ENCODE data around the gene PAGR1. TPM values are rescaled to one million over a fixed set of nuclear protein-coding genes. Genes with fewer than 3 reads are reported as not detected.

Gene PAGR1
- total and polyA plus RNA-seq, 9 of the 15 experiments (the other 6 are each of a cell fraction or from before 2014, with no cell fraction given), result 1.4 to 58.2 (median 16.8) TPM

DNA sequence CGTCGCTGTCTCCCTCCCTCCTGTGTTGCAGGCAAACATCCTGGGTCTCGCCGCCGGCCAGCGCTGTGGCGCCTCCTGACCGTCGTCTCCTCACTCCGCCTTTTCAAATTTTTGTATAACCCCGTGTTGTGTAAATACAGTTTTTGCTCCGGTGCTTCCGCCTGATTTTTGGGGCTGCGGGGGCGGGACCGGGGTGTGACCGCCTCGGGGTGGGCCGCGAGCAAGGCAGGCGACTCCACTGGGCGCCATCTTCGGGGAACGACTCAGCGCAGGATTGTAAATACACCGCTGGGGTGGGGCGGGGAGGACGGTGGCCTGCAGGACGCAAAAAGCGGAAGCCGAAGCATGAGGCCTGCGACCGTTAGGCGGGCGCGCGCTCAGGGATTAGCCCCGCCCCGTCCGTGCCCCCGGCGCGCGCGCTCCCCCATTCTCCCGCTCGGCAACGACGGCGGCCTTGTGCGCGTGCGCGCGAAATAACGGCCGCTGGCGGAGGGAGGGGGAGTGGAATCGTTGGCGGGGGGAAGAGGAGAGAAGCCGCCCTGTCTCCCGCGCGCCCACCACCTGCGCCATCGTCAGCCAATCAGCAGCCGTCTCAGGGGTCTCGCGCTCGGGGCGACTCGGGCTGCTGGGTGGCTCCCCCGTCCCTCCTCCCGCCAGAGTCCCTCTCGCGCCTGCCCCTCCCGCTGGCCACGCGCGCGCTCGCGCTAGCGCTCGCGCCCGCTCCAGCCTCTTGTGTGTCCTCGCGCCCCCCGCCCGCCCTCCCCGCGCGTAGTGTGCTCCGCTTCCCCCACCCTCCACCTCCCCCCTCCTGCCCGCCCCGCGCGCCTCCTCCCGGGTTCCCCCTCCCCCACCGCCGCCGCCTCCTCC is 10.5 kb upstream of the PAGR1 start (continued):
- TF ChIP-seq, protein P1, sequence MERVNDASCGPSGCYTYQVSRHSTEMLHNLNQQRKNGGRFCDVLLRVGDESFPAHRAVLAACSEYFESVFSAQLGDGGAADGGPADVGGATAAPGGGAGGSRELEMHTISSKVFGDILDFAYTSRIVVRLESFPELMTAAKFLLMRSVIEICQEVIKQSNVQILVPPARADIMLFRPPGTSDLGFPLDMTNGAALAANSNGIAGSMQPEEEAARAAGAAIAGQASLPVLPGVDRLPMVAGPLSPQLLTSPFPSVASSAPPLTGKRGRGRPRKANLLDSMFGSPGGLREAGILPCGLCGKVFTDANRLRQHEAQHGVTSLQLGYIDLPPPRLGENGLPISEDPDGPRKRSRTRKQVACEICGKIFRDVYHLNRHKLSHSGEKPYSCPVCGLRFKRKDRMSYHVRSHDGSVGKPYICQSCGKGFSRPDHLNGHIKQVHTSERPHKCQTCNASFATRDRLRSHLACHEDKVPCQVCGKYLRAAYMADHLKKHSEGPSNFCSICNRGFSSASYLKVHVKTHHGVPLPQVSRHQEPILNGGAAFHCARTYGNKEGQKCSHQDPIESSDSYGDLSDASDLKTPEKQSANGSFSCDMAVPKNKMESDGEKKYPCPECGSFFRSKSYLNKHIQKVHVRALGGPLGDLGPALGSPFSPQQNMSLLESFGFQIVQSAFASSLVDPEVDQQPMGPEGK (CRISPR knock-in tag; IDR thresholded peaks at IDR 0.05; ENCODE audit: borderline replicate concordance), result no peak
- peak; percentile 97 to 99 for TF ChIP-seq FOXK2 (conservative IDR thresholded peaks at IDR 0.05 in 1 of 2, IDR thresholded peaks at IDR 0.05 in 1 of 2; ENCODE audit: low read depth in 2 of 2)
- no peak for TF ChIP-seq ZNF121 (CRISPR knock-in tag; conservative IDR thresholded peaks at IDR 0.05)
- no peak; the same call in 1 of the 2 replicates for TF ChIP-seq BACH1 (tag; IDR thresholded peaks at IDR 0.05)
- peak; percentile 78; the same call in 1 of the 2 replicates for TF ChIP-seq ZNF444 (CRISPR knock-in tag; IDR thresholded peaks at IDR 0.05)
- TF ChIP-seq, protein P2, sequence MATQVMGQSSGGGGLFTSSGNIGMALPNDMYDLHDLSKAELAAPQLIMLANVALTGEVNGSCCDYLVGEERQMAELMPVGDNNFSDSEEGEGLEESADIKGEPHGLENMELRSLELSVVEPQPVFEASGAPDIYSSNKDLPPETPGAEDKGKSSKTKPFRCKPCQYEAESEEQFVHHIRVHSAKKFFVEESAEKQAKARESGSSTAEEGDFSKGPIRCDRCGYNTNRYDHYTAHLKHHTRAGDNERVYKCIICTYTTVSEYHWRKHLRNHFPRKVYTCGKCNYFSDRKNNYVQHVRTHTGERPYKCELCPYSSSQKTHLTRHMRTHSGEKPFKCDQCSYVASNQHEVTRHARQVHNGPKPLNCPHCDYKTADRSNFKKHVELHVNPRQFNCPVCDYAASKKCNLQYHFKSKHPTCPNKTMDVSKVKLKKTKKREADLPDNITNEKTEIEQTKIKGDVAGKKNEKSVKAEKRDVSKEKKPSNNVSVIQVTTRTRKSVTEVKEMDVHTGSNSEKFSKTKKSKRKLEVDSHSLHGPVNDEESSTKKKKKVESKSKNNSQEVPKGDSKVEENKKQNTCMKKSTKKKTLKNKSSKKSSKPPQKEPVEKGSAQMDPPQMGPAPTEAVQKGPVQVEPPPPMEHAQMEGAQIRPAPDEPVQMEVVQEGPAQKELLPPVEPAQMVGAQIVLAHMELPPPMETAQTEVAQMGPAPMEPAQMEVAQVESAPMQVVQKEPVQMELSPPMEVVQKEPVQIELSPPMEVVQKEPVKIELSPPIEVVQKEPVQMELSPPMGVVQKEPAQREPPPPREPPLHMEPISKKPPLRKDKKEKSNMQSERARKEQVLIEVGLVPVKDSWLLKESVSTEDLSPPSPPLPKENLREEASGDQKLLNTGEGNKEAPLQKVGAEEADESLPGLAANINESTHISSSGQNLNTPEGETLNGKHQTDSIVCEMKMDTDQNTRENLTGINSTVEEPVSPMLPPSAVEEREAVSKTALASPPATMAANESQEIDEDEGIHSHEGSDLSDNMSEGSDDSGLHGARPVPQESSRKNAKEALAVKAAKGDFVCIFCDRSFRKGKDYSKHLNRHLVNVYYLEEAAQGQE (IDR thresholded peaks at IDR 0.05; ENCODE audit: borderline replicate concordance), result no peak
- TF ChIP-seq, protein P2 (CRISPR knock-in tag; IDR thresholded peaks at IDR 0.05; ENCODE audit: low read depth), result peak; percentile 76
- TF ChIP-seq SP2 (IDR thresholded peaks at IDR 0.05; ENCODE audit: extremely low read depth, low read depth, low read length, poor library complexity, severe bottlenecking), result no peak
- TF ChIP-seq EGR1 (conservative IDR thresholded peaks at IDR 0.05), result peak; percentile 95
- TF ChIP-seq TBP (optimal IDR thresholded peaks at IDR 0.05; ENCODE audit: low read depth, low read length), result peak; percentile 74
- peak; percentile 61 for TF ChIP-seq MEIS2 (IDR thresholded peaks at IDR 0.05; ENCODE audit: partially characterized antibody)
- TF ChIP-seq RFX1 (IDR thresholded peaks at IDR 0.05), result no peak
- peak; percentile 57; the same call in 1 of the 2 replicates for TF ChIP-seq CHD2 (IDR thresholded peaks at IDR 0.05; ENCODE audit: low read depth, low read length)
- peak; percentile 97 for TF ChIP-seq RB1 (IDR thresholded peaks at IDR 0.05; ENCODE audit: low read depth)
- TF ChIP-seq ZNF197 (CRISPR knock-in tag; IDR thresholded peaks at IDR 0.05; ENCODE audit: low read depth), result peak; percentile 94
- peak; percentile 94 for TF ChIP-seq ZNF589 (CRISPR knock-in tag; IDR thresholded peaks at IDR 0.05; ENCODE audit: low read depth)

All from K562 (cell line).